HG02840 (cell line): Measurements from ENCODE around the gene NEFH.

Source experiments
- ATAC-seq: cut with Tn5 transposase; IDR thresholded peaks from one replicate; pipeline ENCODE4 v1.9.1; 2021; ENCODE audit warnings: mild to moderate bottlenecking, moderate library complexity, moderate number of reproducible peaks; ENCODE audit not compliant: unreplicated experiment, low FRiP score

The NEFH gene

GRCh38 chr22:29459773-29460172 lies 20.2 kb upstream of the NEFH start:
- ATAC-seq, result no peak

- ATAC-seq, result no peak
These were observed 18.8 kb upstream of the NEFH start for GRCh38 chr22:29461263-29461662.

GRCh38 chr22:29463629-29464028 lies 16.4 kb upstream of the NEFH start:
- ATAC-seq, result no peak

GRCh38 chr22:29464581-29464980 lies 15.4 kb upstream of the NEFH start:
- no peak for ATAC-seq

GRCh38 chr22:29469755-29470154 lies 10.3 kb upstream of the NEFH start:
- no peak for ATAC-seq

- ATAC-seq, result no peak
These were observed 9.7 kb upstream of the NEFH start for GRCh38 chr22:29470159-29470855.

GRCh38 chr22:29473001-29473400 lies 7.0 kb upstream of the NEFH start:
- ATAC-seq, result no peak

- ATAC-seq, result no peak
These were observed 4.5 kb upstream of the NEFH start for GRCh38 chr22:29475550-29475949.

GRCh38 chr22:29476116-29476515 lies 3.9 kb upstream of the NEFH start:
- ATAC-seq, result no peak

GRCh38 chr22:29477723-29478318 lies 2.2 kb upstream of the NEFH start:
- ATAC-seq, result no peak

- no peak for ATAC-seq
These were observed 1.4 kb upstream of the NEFH start for GRCh38 chr22:29478326-29479276.

GRCh38 chr22:29480262-29480511 lies 169 bp downstream of the NEFH start:
- no peak for ATAC-seq

GRCh38 chr22:29480512-29481264 lies 670 bp downstream of the NEFH start:
- no peak for ATAC-seq

GRCh38 chr22:29481265-29482000 lies 1.4 kb downstream of the NEFH start:
- ATAC-seq, result no peak

GRCh38 chr22:29482253-29482652 lies 2.2 kb downstream of the NEFH start:
- no peak for ATAC-seq

GRCh38 chr22:29482726-29483125 lies 2.7 kb downstream of the NEFH start:
- ATAC-seq, result no peak

GRCh38 chr22:29483254-29483653 lies 3.2 kb downstream of the NEFH start:
- ATAC-seq, result no peak

- ATAC-seq, result no peak
These were observed 4.6 kb downstream of the NEFH start for GRCh38 chr22:29484642-29485041.

GRCh38 chr22:29485448-29485847 lies 5.4 kb downstream of the NEFH start:
- ATAC-seq, result no peak

- no peak for ATAC-seq
These were observed 7.5 kb downstream of the NEFH start for GRCh38 chr22:29487426-29487986.
